Measurements from ENCODE around the gene DOCK1. TPM values are rescaled to one million over a fixed set of nuclear protein-coding genes. Genes with fewer than 3 reads are reported as not detected.

DOCK1 gene
- total and polyA plus RNA-seq, 7 experiments from 2014 or later: 0.11 to 1.2 (median 0.34) TPM; not detected in 2

- no peaks in the 10 kb centered on the region for H3K9me3 ChIP-seq (ENCODE audit: control insufficient read depth in 2 of 3, low read length in 3 of 3)
- Mint-ChIP-seq H3K27me3 (peaks cover 0 to 32% (median 8%) of the 10 kb centered on the region in 5 donors), H3K4me1 (no peaks in the 10 kb centered on the region), H3K9me3 (peaks cover 0 to 2% (median 0%) of the 10 kb centered on the region in 11 donors), H3K36me3 (no peaks in the 10 kb centered on the region), H3K4me3 (no peak overlapping the region), H3K27ac (no peak overlapping the region)
- H3K4me1 ChIP-seq (ENCODE audit: control insufficient read depth in 2 of 2, insufficient read depth in 2 of 2, low read length in 2 of 2): no peaks in the 10 kb centered on the region
- H3K27ac ChIP-seq (ENCODE audit: low read depth, low read length): no peak overlapping the region
- H3K36me3 ChIP-seq (ENCODE audit: control insufficient read depth in 2 of 3, insufficient read depth in 3 of 3, low read length in 3 of 3): no peaks in the 10 kb centered on the region
- CTCF ChIA-PET: no interaction called here
- ATAC-seq (no peak), DNase-seq (no peak)
- intact Hi-C loops (cut with micrococcal nuclease): no loop called here
- H3K27me3 ChIP-seq (ENCODE audit: control insufficient read depth in 2 of 2, insufficient read depth in 2 of 2, low read length in 2 of 2): no peaks in the 10 kb centered on the region
- no peak overlapping the region for H3K4me3 ChIP-seq (ENCODE audit: low read length)
- POLR2A ChIA-PET: no interaction called here
Measured at GRCh38 chr10:127012071-127012768, 107.0 kb downstream of the DOCK1 start.

- Mint-ChIP-seq H3K4me3 (no peak overlapping the region), H3K27me3 (peaks cover 0 to 27% (median 8%) of the 10 kb centered on the region in 5 donors), H3K36me3 (no peaks in the 10 kb centered on the region), H3K27ac (no peak overlapping the region), H3K9me3 (peaks cover 0 to 2% (median 0%) of the 10 kb centered on the region in 11 donors), H3K4me1 (no peaks in the 10 kb centered on the region)
- H3K4me3 ChIP-seq (ENCODE audit: low read length): no peak overlapping the region
- ChIA-PET POLR2A (no interaction called here), CTCF (no interaction called here)
- intact Hi-C loops (cut with micrococcal nuclease): no loop called here
- no peaks in the 10 kb centered on the region for H3K27me3 ChIP-seq (ENCODE audit: control insufficient read depth in 2 of 2, insufficient read depth in 2 of 2, low read length in 2 of 2)
- H3K9me3 ChIP-seq (ENCODE audit: control insufficient read depth in 2 of 3, low read length in 3 of 3): no peaks in the 10 kb centered on the region
- H3K36me3 ChIP-seq (ENCODE audit: control insufficient read depth in 2 of 3, insufficient read depth in 3 of 3, low read length in 3 of 3): no peaks in the 10 kb centered on the region
- no peak for ATAC-seq
- DNase-seq: no peak
- no peaks in the 10 kb centered on the region for H3K4me1 ChIP-seq (ENCODE audit: control insufficient read depth in 2 of 2, insufficient read depth in 2 of 2, low read length in 2 of 2)
- no peak overlapping the region for H3K27ac ChIP-seq (ENCODE audit: low read depth, low read length)
Measured at GRCh38 chr10:127012769-127013152, 107.5 kb downstream of the DOCK1 start.

- no peak for ATAC-seq
- no peaks in the 10 kb centered on the region for H3K36me3 ChIP-seq (ENCODE audit: control insufficient read depth in 2 of 3, insufficient read depth in 3 of 3, low read length in 3 of 3)
- H3K4me3 ChIP-seq (ENCODE audit: low read length): no peak overlapping the region
- Mint-ChIP-seq H3K27me3 (peaks cover 0 to 26% (median 8%) of the 10 kb centered on the region in 5 donors), H3K4me1 (no peaks in the 10 kb centered on the region), H3K4me3 (no peak overlapping the region), H3K9me3 (peaks cover 0 to 2% (median 0%) of the 10 kb centered on the region in 11 donors), H3K36me3 (no peaks in the 10 kb centered on the region), H3K27ac (no peak overlapping the region)
- H3K9me3 ChIP-seq (ENCODE audit: control insufficient read depth in 2 of 3, low read length in 3 of 3): no peaks in the 10 kb centered on the region
- CTCF ChIA-PET: no interaction called here
- no peaks in the 10 kb centered on the region for H3K4me1 ChIP-seq (ENCODE audit: control insufficient read depth in 2 of 2, insufficient read depth in 2 of 2, low read length in 2 of 2)
- H3K27ac ChIP-seq (ENCODE audit: low read depth, low read length): no peak overlapping the region
- intact Hi-C loops (cut with micrococcal nuclease): no loop called here
- DNase-seq: no peak
- POLR2A ChIA-PET: no interaction called here
- no peaks in the 10 kb centered on the region for H3K27me3 ChIP-seq (ENCODE audit: control insufficient read depth in 2 of 2, insufficient read depth in 2 of 2, low read length in 2 of 2)
Measured at GRCh38 chr10:127013211-127013656, 108.0 kb downstream of the DOCK1 start.

GRCh38 chr10:127013691-127014473 lies 108.7 kb downstream of the DOCK1 start:
- Mint-ChIP-seq H3K36me3 (no peaks in the 10 kb centered on the region), H3K9me3 (peaks cover 0 to 2% (median 0%) of the 10 kb centered on the region in 11 donors), H3K4me3 (no peak overlapping the region), H3K27ac (no peak overlapping the region), H3K4me1 (no peaks in the 10 kb centered on the region), H3K27me3 (peaks cover 0 to 26% (median 8%) of the 10 kb centered on the region in 5 donors)
- ChIA-PET POLR2A (no interaction called here), CTCF (no interaction called here)
- Histone ChIP-seq H3K27ac (ENCODE audit: low read depth, low read length) (no peak overlapping the region), H3K4me1 (ENCODE audit: control insufficient read depth in 2 of 2, insufficient read depth in 2 of 2, low read length in 2 of 2) (no peaks in the 10 kb centered on the region), H3K36me3 (ENCODE audit: control insufficient read depth in 2 of 3, insufficient read depth in 3 of 3, low read length in 3 of 3) (no peaks in the 10 kb centered on the region), H3K4me3 (ENCODE audit: low read length) (no peak overlapping the region), H3K9me3 (ENCODE audit: control insufficient read depth in 2 of 3, low read length in 3 of 3) (no peaks in the 10 kb centered on the region), H3K27me3 (ENCODE audit: control insufficient read depth in 2 of 2, insufficient read depth in 2 of 2, low read length in 2 of 2) (no peaks in the 10 kb centered on the region)
- no peak for ATAC-seq
- no peak for DNase-seq
- intact Hi-C loops (cut with micrococcal nuclease): no loop called here

GRCh38 chr10:127014671-127015070 lies 109.4 kb downstream of the DOCK1 start:
- no peaks in the 10 kb centered on the region for H3K27me3 ChIP-seq (ENCODE audit: control insufficient read depth in 2 of 2, insufficient read depth in 2 of 2, low read length in 2 of 2)
- no peak for DNase-seq
- no peak for ATAC-seq
- intact Hi-C loops (cut with micrococcal nuclease): no loop called here
- no peak overlapping the region for H3K27ac ChIP-seq (ENCODE audit: low read depth, low read length)
- H3K4me1 Mint-ChIP-seq: no peaks in the 10 kb centered on the region
- no peaks in the 10 kb centered on the region for H3K4me1 ChIP-seq (ENCODE audit: control insufficient read depth in 2 of 2, insufficient read depth in 2 of 2, low read length in 2 of 2)
- H3K9me3 ChIP-seq (ENCODE audit: control insufficient read depth in 2 of 3, low read length in 3 of 3): no peaks in the 10 kb centered on the region
- H3K4me3 Mint-ChIP-seq: no peak overlapping the region
- POLR2A ChIA-PET: no interaction called here
- H3K27ac Mint-ChIP-seq: no peak overlapping the region
- CTCF ChIA-PET: no interaction called here
- no peak overlapping the region for H3K4me3 ChIP-seq (ENCODE audit: low read length)
- peaks cover 0 to 2% (median 0%) of the 10 kb centered on the region in 11 donors for H3K9me3 Mint-ChIP-seq
- H3K27me3 Mint-ChIP-seq: peaks cover 0 to 18% (median 8%) of the 10 kb centered on the region in 5 donors
- H3K36me3 ChIP-seq (ENCODE audit: control insufficient read depth in 2 of 3, insufficient read depth in 3 of 3, low read length in 3 of 3): no peaks in the 10 kb centered on the region
- H3K36me3 Mint-ChIP-seq: no peaks in the 10 kb centered on the region

- no peaks in the 10 kb centered on the region for H3K36me3 Mint-ChIP-seq
- no peaks in the 10 kb centered on the region for H3K9me3 ChIP-seq (ENCODE audit: control insufficient read depth in 2 of 3, low read length in 3 of 3)
- H3K4me1 Mint-ChIP-seq: no peaks in the 10 kb centered on the region
- ChIA-PET POLR2A (no interaction called here), CTCF (no interaction called here)
- ATAC-seq (no peak), DNase-seq (no peak)
- peaks cover 0 to 2% (median 0%) of the 10 kb centered on the region in 11 donors for H3K9me3 Mint-ChIP-seq
- H3K4me3 Mint-ChIP-seq: no peak overlapping the region
- no peak overlapping the region for H3K27ac ChIP-seq (ENCODE audit: low read depth, low read length)
- no peaks in the 10 kb centered on the region for H3K4me1 ChIP-seq (ENCODE audit: control insufficient read depth in 2 of 2, insufficient read depth in 2 of 2, low read length in 2 of 2)
- H3K36me3 ChIP-seq (ENCODE audit: control insufficient read depth in 2 of 3, insufficient read depth in 3 of 3, low read length in 3 of 3): no peaks in the 10 kb centered on the region
- H3K27me3 ChIP-seq (ENCODE audit: control insufficient read depth in 2 of 2, insufficient read depth in 2 of 2, low read length in 2 of 2): no peaks in the 10 kb centered on the region
- peaks cover 0 to 18% (median 8%) of the 10 kb centered on the region in 5 donors for H3K27me3 Mint-ChIP-seq
- no peak overlapping the region for H3K4me3 ChIP-seq (ENCODE audit: low read length)
- H3K27ac Mint-ChIP-seq: no peak overlapping the region
- intact Hi-C loops (cut with micrococcal nuclease): no loop called here
Measured at GRCh38 chr10:127015373-127015772, 110.1 kb downstream of the DOCK1 start.
